HG03558 (cell line): Measurements from ENCODE around the gene TENM4.

Experiments used
- ATAC-seq: cut with Tn5 transposase; IDR thresholded peaks from one replicate; pipeline ENCODE4 v1.9.1; 2021; ENCODE audit warnings: moderate number of reproducible peaks; ENCODE audit not compliant: unreplicated experiment; ENCODE audit errors: extremely low read depth

Gene TENM4

DNA sequence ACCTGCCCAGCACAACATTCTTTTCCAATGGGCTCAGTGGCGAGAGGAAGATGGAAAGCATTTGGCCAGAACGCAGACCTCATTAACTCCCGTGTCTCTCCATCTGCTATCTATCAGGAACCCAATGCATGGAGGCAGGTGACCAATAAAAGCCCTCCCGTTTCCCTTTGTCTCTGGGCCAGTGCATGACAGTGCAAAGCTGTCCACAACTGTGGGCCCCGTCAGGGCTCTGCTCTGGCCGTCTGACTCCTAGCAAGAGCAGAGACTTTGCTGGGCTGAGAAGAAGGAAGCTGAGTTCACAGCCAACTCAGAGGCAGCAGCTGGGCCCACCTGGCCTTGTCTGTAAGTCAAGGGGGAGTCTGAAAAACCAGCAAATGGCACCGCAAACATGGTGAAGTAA, 177.8 kb downstream of the TENM4 start:
- ATAC-seq: no peak

DNA sequence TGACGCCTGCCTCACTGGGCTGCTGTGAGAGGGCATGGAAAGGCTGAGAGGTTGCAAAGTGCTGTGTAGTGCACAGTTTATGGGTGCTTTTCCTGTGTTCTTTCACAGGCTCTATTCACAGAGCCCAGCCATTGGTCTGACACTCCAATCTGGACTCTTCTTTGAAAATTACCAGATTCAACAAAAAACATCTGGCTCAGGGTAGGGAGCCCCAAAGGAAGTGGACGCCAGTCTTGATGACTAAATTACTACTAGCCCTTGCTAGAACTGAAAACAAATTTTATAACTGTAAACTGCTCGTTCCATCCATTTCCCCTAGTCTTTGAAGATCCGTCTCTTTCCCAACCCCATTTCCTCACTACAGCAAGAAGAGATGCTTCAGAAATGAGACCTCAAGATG, 178.6 kb downstream of the TENM4 start:
- ATAC-seq: no peak

DNA sequence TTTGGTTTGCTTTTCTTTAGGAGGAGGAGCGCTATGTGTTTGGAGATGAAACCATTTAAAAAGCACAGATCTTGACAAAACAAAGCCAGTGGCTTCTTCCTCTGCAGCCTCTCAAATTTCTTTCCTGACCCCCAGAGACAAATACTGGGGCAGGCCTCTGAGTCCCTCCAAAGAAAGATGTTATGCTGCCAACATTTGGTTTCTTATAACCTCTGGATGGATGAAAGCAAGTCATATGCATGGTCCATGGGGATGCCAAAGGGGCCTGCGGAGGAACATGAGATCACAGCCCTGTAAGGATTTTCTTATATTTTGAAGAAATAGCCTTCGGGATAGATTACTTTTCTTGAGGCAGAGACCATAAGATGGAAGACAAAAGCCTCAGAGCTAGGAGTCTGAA, 179.1 kb downstream of the TENM4 start:
- ATAC-seq: no peak

DNA sequence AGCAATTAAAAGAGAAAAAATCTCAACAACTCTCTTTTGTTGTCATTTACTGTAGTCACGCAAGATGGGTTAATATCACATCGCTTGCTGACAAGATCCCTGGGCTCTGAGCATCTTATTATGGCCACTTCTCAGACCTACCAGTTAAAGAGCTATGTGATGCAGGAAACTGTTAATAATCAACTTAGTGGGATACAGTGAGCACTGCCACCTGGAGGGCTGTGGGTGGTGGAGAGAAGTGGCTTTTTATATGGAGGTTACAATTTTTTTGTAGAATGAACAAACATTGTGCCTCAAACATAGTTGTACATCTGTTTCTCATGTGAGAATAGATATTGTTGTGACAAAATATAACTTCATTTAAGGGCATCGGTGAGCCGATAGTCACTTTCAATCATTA, 181.0 kb downstream of the TENM4 start:
- no peak for ATAC-seq

DNA sequence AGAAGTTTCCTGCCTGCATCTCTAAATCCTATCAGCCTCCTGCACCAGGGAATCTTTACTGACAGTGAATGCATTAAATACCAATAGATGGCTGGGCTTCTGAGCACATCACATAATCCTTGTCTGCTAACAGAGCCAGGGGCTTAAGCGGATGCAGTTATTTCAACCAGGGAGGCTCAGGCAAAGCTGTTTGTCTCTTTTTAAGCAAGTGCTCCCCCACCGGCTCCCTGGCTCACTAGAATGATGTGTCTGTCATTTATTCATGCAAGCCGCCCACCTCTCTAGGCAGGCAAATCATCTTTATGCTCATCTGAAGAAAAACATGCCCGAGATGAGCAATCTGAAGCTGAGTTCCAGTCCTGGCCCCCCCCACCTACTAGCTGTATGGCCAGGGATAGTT, 182.3 kb downstream of the TENM4 start:
- no peak for ATAC-seq

DNA sequence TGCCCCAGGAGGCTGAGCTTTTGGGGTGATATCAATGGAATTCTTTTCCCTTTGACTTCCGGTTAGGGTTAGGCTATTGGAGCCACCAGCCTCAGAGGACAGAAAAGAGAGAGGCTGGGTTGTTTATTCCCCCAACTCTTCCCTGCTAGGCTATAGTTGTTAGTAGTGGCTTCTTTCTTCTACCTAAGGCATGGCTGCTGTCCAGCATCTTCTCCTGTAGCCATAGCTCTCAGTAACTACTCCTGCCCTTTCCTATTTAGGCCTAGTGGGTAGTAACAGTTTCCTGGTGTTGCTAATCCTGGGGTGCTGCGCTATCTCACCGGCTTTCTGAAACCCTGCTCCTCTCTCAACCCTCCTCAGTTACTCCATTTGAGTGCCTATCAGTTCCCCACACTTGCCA, 184.9 kb downstream of the TENM4 start:
- ATAC-seq: no peak

DNA sequence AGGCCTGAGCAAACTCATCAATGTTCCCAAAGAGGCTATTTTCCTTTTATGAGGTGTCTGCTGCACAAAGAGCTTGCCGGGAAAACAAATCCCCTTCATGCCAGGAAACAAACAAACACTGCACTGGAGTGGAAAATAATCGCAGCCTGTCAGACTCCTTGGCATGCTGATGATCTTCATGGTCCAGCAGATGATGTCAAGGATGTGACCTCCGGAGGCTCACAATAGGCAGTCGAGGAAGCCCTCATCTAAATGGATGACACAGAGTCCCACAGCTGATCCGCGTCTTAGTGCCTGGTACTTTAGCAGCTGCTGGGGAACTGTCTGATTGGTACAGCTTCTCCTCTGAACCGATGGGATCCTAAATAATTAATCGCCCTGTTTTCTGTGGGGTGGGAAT, 187.6 kb downstream of the TENM4 start:
- no peak for ATAC-seq

DNA sequence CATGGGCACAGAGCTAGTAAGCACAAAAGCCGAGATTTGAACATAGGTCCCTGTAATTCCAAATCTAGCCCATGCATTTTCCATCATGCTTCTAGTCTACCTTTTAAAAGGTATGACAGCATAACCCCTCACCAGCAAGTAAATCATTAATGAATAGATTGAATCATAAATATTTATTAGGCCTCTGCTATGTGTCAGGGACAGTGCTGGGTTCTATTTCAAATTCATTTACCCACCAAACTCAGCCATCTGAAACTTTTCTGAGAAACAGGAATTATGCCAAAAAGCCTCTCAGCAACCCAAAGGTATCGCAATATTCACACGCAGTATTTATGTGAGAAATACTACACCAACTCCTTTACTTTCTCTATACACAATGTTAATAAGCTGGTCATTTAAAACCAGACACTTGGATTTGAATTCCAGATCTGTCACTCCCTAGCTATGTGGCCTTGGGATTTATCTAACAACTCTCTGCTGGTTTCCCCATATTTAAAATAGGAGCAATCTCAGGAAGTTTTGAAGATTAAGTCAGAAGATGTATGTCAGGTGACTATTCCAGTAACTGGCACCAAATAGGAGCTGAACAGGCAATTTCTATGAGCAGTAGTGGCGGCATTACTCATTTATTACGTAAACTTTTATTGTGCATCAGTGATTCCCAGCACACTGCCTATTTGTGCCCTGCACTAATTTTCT, 191.4 kb downstream of the TENM4 start:
- no peak for ATAC-seq

DNA sequence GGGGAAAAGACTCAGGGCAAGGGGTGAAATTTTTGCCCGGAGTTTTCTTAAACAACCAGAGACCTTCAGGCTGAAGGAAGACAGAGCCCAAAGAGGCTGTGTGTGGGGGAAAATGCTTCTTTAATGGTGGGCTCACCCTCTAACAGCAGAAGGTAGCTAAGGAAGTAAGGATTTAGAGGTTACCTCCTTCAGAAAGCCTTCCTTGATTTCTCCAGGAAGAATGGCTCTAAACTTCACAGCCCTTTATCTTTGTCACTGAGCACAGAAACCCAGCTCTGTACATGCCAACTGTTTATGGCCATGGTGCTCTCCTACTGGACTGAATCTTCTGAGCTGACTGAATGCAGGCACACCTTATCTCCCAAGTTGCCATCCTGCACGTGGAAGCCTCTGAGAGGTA, 196.0 kb downstream of the TENM4 start:
- no peak for ATAC-seq

DNA sequence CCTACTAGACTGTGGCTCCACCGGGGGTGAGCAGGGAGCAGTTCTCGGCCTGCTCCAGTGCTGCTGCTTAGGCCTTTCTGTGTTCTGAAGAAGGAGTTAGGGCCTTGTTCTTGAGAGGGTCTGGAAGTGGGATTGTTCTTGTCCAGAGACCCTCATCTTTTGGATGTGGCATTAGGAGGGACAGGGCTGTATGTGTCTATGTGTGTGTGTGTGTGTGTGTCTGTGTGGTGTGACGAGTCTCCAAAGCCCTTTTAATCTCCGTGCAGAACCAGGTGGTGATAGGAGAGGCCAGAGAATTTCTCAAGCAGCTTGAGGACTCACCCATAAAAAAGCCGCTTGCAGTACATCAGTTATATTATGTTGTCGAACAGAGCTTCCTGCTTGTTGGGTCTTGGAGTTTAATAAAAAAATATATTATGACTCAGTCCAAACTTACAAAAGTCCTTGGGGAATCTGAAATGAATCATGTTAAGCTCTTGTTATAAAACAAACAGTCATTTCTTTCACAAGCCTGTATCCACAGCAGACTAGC, 196.5 kb downstream of the TENM4 start:
- no peak for ATAC-seq

DNA sequence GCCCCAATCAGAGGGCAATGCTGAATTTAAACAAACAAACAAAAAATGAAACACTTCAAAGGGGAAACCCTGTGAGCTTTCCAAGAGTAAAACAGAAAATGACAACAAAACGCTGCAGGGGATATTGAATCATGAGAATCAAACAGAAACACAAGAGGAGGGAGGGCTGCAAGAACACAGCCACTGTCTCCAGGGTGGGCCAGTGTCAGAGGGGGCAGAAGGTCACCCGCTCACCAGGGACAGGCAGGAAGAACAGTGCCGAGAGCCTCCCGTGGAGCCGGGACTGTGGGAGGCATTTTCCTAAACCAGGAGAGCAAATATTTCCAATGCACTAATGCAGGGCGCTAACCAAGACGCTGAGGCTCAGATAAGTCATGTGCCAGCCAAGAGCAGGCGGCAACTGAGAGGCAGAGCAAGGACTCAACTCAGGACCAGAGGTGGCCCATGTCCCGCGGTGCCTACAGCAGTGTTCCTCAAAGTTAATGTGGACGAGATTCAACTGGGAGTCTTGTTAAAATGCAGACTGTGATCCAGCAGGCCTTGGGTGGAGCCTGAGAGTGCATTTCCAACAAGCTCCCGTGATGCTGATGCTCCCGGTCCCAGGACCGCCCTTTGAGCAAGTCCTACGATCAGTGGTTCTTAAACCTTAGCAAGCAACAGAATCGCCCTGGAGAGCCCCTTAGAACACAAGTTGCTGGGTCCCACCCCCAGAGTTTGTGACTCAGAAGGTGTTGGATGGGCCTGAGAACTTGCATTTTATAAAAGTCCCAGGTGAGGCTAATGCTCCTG, 197.2 kb downstream of the TENM4 start:
- ATAC-seq: no peak

DNA sequence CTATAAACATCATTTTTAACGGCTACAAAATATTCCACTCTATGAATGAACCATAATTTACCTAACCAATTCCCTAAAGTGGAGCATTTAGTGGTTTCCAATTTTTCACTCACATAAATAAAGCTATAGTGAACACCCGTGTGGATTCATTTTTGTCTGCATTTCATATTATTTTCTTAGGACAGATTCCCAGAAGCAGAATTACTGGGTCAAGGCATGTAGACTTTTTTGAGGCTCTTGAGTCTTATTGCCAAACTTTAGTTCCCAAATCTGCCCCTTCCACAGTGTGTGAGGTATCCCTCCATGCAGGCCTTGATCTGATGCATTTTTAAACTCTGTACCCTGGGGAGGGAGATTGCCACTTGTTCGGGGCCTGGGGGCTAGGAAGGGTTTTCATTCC, 198.2 kb downstream of the TENM4 start:
- no peak for ATAC-seq

DNA sequence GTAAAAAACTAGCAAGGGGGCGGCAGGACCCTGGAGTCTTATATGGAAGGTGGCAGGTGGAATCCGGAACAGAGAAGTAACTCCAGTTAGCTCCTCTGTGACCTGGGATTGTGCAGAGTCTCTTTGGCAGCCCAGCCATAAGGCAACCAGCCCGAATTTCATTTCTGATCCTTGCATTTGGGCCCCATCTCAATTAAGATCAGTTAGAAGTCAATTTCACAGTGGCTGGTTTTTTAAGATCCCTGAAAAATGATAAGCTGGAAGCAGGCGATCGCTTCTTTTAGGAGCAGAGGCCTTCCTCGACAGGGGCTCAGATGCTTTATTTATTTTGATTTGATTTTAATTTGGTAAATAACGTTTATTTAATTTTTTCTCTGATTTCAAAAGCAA, 199.0 kb downstream of the TENM4 start:
- no peak for ATAC-seq

DNA sequence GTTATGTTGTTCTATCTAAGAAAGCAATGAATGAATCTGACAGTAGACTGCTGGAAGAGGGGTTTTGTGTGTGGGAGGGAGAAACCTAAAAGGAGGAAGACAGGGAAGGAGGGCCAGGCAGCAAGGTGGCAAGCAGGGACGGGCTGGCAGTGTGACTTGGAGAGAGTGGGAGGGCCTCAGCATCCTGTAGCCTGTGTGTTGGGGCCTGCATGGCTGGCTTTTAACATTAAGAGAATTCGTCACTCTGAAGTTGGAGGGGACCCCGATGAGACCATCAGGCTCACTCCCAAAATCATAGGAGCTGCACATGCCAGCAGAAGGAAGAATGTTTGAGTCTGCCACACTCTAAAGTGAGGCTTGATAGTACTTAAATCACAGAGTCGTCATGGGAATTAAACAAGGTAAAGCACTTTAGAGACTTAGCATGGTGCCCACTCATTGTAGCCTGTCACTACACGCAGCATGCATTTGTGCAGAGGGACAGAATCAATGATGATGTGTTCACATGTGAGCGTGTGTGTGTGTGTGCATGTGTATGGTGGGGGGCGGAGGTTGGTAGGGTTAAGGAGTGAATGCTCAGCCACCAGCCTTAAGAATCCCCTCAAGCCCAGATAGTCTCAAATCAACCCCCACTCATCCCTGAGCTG, 199.5 kb downstream of the TENM4 start:
- no peak for ATAC-seq

DNA sequence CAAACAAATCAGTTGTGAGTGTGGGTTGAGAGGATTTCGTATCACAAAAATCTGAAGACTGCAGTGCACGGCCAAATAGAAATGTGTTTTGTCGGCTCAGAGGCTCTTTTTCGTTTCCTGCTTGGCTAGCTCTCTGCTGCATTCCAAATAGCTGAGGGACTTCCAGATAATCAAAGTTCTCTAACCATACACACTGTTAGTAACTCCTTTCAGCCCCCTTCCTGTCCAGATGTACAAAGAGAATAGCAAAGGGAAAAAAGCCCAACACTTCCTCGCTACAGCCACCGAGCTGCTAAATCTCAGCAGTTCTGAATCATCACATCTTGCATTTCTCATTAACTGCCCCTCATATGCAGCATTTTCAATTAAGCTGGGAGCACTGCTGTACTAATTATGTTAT, 203.1 kb downstream of the TENM4 start:
- ATAC-seq: no peak

DNA sequence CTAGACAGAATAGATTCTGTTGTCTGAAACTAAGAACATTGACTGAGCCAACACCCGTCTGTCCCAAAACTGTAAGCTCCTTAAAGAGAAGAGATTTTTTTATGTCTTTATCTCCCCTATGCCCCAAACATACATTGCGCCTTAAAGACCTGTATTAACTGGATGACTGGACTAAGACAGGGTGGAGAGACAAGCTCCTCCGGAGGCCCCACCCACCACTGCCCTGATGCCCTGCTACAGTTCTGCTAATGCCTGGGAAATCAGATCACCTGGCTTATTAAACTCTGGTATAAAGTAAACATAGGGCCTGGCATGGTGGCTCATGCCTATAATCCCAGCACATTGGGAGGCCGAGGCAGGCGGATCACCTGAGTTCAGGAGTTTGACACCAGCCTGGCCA, 203.7 kb downstream of the TENM4 start:
- ATAC-seq: no peak

DNA sequence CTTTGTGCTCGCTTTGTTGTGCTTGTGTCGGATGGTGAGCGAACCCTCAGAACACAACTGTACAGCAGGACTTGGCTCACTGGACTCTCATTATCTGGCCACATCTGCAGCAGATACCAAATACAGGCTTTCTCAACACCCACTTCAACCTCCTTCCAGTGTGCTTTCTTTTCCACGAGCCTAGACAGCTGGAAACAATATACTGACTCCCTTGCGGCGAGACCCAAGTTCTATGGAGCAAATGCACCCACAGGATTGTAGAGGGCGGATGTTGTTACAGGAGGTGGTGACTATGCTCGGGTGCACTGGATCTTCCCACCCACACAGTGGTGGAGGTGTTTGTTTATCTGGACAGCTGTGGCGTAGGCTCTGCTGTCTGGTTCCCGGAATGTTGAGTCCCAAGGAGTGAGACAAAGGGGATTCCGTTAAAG, 204.3 kb downstream of the TENM4 start:
- ATAC-seq: no peak

DNA sequence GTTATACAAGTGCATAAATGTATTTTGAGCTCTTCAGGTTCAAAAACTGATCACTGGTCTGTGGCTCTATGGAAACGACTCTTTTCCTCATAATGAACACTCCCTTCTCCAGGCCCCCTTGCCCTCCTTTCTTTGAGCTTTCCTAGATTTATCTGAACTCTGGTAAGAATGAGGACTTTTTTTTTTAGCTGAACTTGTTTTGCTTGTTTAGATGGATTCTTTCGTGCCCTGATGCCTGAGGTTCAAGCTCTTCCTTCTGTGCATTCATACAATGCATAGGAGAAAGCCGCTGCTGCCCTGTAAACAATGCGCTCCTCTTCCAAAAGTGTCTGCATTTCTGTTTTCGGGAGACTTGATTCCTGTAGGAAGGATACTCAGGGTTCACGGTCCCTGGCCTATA, 205.1 kb downstream of the TENM4 start:
- ATAC-seq: no peak

DNA sequence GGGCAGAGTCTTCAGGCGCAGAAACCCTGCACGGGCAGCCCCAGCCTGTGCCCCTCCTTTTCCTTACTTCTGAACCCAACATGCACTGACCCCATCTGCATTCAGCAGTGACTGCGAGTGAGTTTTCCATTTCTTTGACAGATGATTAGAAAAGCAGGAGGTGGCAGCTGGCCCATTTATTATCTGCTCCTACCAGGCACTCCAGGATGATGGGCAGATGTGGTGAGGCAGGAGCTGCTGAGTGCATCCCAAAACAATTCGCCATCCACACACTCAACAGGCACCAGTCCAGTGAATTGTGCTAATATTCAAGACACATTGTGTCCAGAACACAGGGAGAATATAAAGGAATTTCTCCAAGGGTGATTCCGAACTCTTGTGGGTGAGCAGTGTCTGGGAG, 208.5 kb downstream of the TENM4 start:
- no peak for ATAC-seq

DNA sequence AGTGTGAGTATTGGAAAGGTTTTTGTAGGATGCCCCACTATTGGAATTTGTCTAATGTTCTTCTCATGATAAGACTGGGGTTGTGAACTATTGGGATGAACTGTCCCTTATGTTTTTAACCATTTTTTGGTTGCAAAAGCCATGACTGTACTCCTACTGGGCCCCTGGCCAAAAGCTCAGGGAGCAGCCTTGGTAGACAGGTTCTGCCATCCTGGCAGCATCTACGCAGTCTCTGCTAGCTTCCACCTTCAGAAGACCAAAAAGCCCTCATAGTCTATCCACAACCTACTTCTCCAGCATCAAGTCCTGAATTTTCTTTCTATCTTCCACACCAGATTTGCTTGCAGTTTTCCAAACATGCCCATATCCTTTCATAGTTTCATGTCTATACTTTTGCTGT, 211.8 kb downstream of the TENM4 start:
- no peak for ATAC-seq
